ENCODE data around the gene NEAT1.

Gene NEAT1

GRCh38 chr11:65401073-65401802, 21.4 kb upstream of the NEAT1 start:
- no peaks in the 10 kb centered on the region for H3K36me3 ChIP-seq (replicated peaks; ENCODE audit: insufficient read depth, low read length)
- no peaks in the 10 kb centered on the region; the same call in 1 of the 2 replicates for H3K79me2 ChIP-seq (ENCODE audit: low read length)

GRCh38 chr11:65401803-65402248, 20.8 kb upstream of the NEAT1 start:
- H3K9me2 ChIP-seq (replicated peaks; ENCODE audit: insufficient read depth, low read length), result no peaks in the 10 kb centered on the region
- H3K9ac ChIP-seq (ENCODE audit: low read length), result no peak overlapping the region
- H3K27ac ChIP-seq (ENCODE audit: low read length), result no peak overlapping the region
- TF ChIP-seq EZH2phosphoT487 (IDR thresholded peaks at IDR 0.05; ENCODE audit: low read length) (no peak), EZH2 (optimal IDR thresholded peaks at IDR 0.05; ENCODE audit: low read depth, low read length) (no peak), CTCF (IDR thresholded peaks at IDR 0.05; ENCODE audit: low read length) (no peak)
- H3K9me3 ChIP-seq (replicated peaks; ENCODE audit: insufficient read depth, low read length), result no peaks in the 10 kb centered on the region
- H3K4me3 ChIP-seq (ENCODE audit: low read length), result no peak overlapping the region
- no peaks in the 10 kb centered on the region for H3F3A ChIP-seq (ENCODE audit: insufficient read depth, low read length)
- H3K36me3 ChIP-seq (replicated peaks; ENCODE audit: insufficient read depth, low read length), result no peaks in the 10 kb centered on the region
- H2AFZ ChIP-seq (ENCODE audit: low read length), result no peak overlapping the region
- H3K4me2 ChIP-seq (ENCODE audit: low read depth, low read length), result no peak overlapping the region
- H3K79me2 ChIP-seq (ENCODE audit: low read length), result no peaks in the 10 kb centered on the region
- H3K27me3 ChIP-seq (replicated peaks; ENCODE audit: insufficient read depth, low read length), result no peaks in the 10 kb centered on the region
- H4K20me1 ChIP-seq (ENCODE audit: insufficient read depth, low read length), result no peaks in the 10 kb centered on the region
- H3K4me1 ChIP-seq (ENCODE audit: low read length), result no peaks in the 10 kb centered on the region
- DNase-seq, result no peak

More at GRCh38 chr11:65401073-65401802, 21.4 kb upstream of the NEAT1 start:
- H3K9ac ChIP-seq (ENCODE audit: low read length), result no peak overlapping the region
- H3K27me3 ChIP-seq (replicated peaks; ENCODE audit: insufficient read depth, low read length), result no peaks in the 10 kb centered on the region
- no peaks in the 10 kb centered on the region for H3K9me3 ChIP-seq (replicated peaks; ENCODE audit: insufficient read depth, low read length)
- DNase-seq, result no peak
- no peak overlapping the region for H3K27ac ChIP-seq (ENCODE audit: low read length)
- H3K4me2 ChIP-seq (ENCODE audit: low read depth, low read length), result no peak overlapping the region
- no peak overlapping the region for H2AFZ ChIP-seq (ENCODE audit: low read length)
- no peaks in the 10 kb centered on the region for H4K20me1 ChIP-seq (ENCODE audit: insufficient read depth, low read length)
- H3K9me2 ChIP-seq (replicated peaks; ENCODE audit: insufficient read depth, low read length), result no peaks in the 10 kb centered on the region
- no peak overlapping the region for H3K4me3 ChIP-seq (ENCODE audit: low read length)
- TF ChIP-seq EZH2phosphoT487 (IDR thresholded peaks at IDR 0.05; ENCODE audit: low read length) (no peak), CTCF (IDR thresholded peaks at IDR 0.05; ENCODE audit: low read length) (no peak), EZH2 (optimal IDR thresholded peaks at IDR 0.05; ENCODE audit: low read depth, low read length) (no peak)
- H3K4me1 ChIP-seq (ENCODE audit: low read length), result no peaks in the 10 kb centered on the region
- no peaks in the 10 kb centered on the region for H3F3A ChIP-seq (ENCODE audit: insufficient read depth, low read length)

- Histone ChIP-seq H3K79me2 (ENCODE audit: low read length) (no peaks in the 10 kb centered on the region), H3F3A (ENCODE audit: insufficient read depth, low read length) (no peaks in the 10 kb centered on the region), H3K9me2 (replicated peaks; ENCODE audit: insufficient read depth, low read length) (no peaks in the 10 kb centered on the region), H3K9me3 (replicated peaks; ENCODE audit: insufficient read depth, low read length) (no peaks in the 10 kb centered on the region), H3K36me3 (replicated peaks; ENCODE audit: insufficient read depth, low read length) (no peaks in the 10 kb centered on the region), H4K20me1 (ENCODE audit: insufficient read depth, low read length) (no peaks in the 10 kb centered on the region), H3K27ac (ENCODE audit: low read length) (no peak overlapping the region), H3K27me3 (replicated peaks; ENCODE audit: insufficient read depth, low read length) (no peaks in the 10 kb centered on the region), H3K4me1 (ENCODE audit: low read length) (no peaks in the 10 kb centered on the region), H3K4me2 (ENCODE audit: low read depth, low read length) (no peak overlapping the region), H2AFZ (ENCODE audit: low read length) (no peak overlapping the region), H3K4me3 (ENCODE audit: low read length) (no peak overlapping the region), H3K9ac (ENCODE audit: low read length) (no peak overlapping the region)
- no peak for DNase-seq
- no peak for TF ChIP-seq CTCF (IDR thresholded peaks at IDR 0.05; ENCODE audit: low read length)
- TF ChIP-seq EZH2 (optimal IDR thresholded peaks at IDR 0.05; ENCODE audit: low read depth, low read length), result no peak
- no peak for TF ChIP-seq EZH2phosphoT487 (IDR thresholded peaks at IDR 0.05; ENCODE audit: low read length)
Measured at GRCh38 chr11:65402790-65403189, 19.8 kb upstream of the NEAT1 start.
